Testis (tissue), 3 donors: ENCODE results near the gene NRXN3. TPM values are rescaled to one million over a fixed set of nuclear protein-coding genes. Genes with fewer than 3 reads are reported as not detected.

Source experiments
- DNase-seq: peaks from one replicate; pipeline ENCODE4 v3.0.0-alpha.2; 2019
- H3K27ac ChIP-seq, 2 donors: fragments of 200-600 bp; sonication (generic); one replicate each; pipeline ENCODE4 v1.5.1; 2019
- H3K27me3 ChIP-seq: fragments of 200-600 bp; sonication (generic); one replicate; pipeline ENCODE4 v1.5.1; 2019
- H3K36me3 ChIP-seq: fragments of 200-600 bp; sonication (generic); one replicate; pipeline ENCODE4 v1.5.1; 2017; ENCODE audit warnings: low read depth; ENCODE audit errors: missing control alignments
- H3K4me1 ChIP-seq: fragments of 200-600 bp; sonication (generic); one replicate; pipeline ENCODE4 v1.5.1; 2019
- H3K4me3 ChIP-seq, 2 donors: fragments of 200-600 bp; sonication (generic); one replicate each; pipeline ENCODE4 v1.5.1; 2017 to 2019
- H3K9me3 ChIP-seq: fragments of 200-600 bp; sonication (generic); one replicate; pipeline ENCODE4 v1.5.1; 2017
- CTCF ChIP-seq, 3 experiments: fragments of 450-650 bp in 2 of 3; fragments of 200-600 bp in 1 of 3; sonication (generic) in 1 of 3; IDR thresholded peaks; one replicate each; pipeline ENCODE4 v1.5.1; 2016 to 2019; ENCODE audit warnings: antibody characterized with exemption in 3 of 3, mild to moderate bottlenecking in 2 of 3, moderate library complexity in 1 of 3
- POLR2A ChIP-seq: fragments of 450-650 bp; IDR thresholded peaks from one replicate; pipeline ENCODE4 v1.6.1; 2017; ENCODE audit warnings: antibody characterized with exemption, mild to moderate bottlenecking, moderate library complexity
- WGBS, 2 donors: methylation state at CpG; one replicate each; pipeline ENCODE4 v1.1.5; 2018; 5-methylcytosine and 5-hydroxymethylcytosine counted together
- intact Hi-C: fragments of 100-400 bp; cut with DNase I; formaldehyde crosslinking; loops from one replicate; pipeline ENCODE4 v1.15.1; 2023; ENCODE audit warnings: low total_unique reads
- polyA plus RNA-seq: library from polyadenylated mRNA; stranded (reverse); fragments of 350-450 nt; fragmentation: Illumina TruSeq; extraction: RNeasy Lipid Tissue Mini Kit (QIAGEN cat#74804); gene quantifications from one replicate; pipeline ENCODE4 v1.2.3, GENCODE V29; 2014; ENCODE audit warnings: low read depth, low replicate concordance; ENCODE audit not compliant: insufficient read depth
- total RNA-seq, 2 donors: library from RNA; depleted of rRNA; stranded (reverse); fragments of >200 nt; gene quantifications; one replicate each; pipeline ENCODE4 v1.2.3, GENCODE V29; 2016

The NRXN3 gene
- total and polyA plus RNA-seq, 3 donors from 2014 or later = 3.5 to 8.0 (median 3.9) TPM

- H3K27me3 ChIP-seq = no peaks in the 10 kb centered on the region
- H3K4me3 ChIP-seq = no peak overlapping the region
- no peak overlapping the region for H3K27ac ChIP-seq
- H3K4me1 ChIP-seq = no peaks in the 10 kb centered on the region
- WGBS, 2 donors = 92% methylated on average over 3 of the region's 3 CpGs
- no peak for DNase-seq
- no peaks in the 10 kb centered on the region for H3K36me3 ChIP-seq
- no peaks in the 10 kb centered on the region for H3K9me3 ChIP-seq
- intact Hi-C loops = no loop called here
- TF ChIP-seq CTCF (IDR thresholded peaks at IDR 0.05) = no peak
These were observed 18.7 kb downstream of the NRXN3 start for GRCh38 chr14:78188882-78189281.

GRCh38 chr14:78195431-78195830 is 25.3 kb downstream of the NRXN3 start:
- no peaks in the 10 kb centered on the region for H3K9me3 ChIP-seq
- H3K27me3 ChIP-seq = no peaks in the 10 kb centered on the region
- no peaks in the 10 kb centered on the region for H3K4me1 ChIP-seq
- H3K4me3 ChIP-seq = no peak overlapping the region
- intact Hi-C loops = no loop called here
- 93 to 94% methylated on average over 6 of the region's 6 CpGs for WGBS, 2 donors
- H3K27ac ChIP-seq = no peak overlapping the region
- no peak for TF ChIP-seq CTCF (IDR thresholded peaks at IDR 0.05)
- no peak for TF ChIP-seq POLR2A
- H3K36me3 ChIP-seq = no peaks in the 10 kb centered on the region
- no peak for DNase-seq

DNA sequence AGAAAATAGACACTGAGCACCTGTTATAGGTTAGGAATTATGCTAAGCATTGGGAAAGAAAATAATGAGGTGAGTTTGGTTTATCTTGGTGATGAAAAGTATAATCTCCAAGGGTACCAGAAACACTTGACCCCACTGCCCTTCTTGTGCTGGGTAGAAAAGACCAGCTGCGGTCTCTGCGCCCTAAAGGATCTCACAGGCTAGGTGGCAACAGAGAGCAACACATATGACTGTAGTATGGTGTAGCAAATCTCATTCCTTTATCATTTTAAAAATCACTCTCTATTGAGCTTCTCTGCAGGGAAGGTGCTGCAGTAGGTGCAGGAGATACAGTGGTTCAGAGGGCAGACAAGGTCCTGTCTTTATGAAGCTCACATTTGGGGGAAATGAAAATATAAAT is 26.1 kb downstream of the NRXN3 start:
- DNase-seq = no peak
- Histone ChIP-seq H3K4me1 (no peaks in the 10 kb centered on the region), H3K36me3 (no peaks in the 10 kb centered on the region), H3K9me3 (no peaks in the 10 kb centered on the region), H3K27ac (no peak overlapping the region), H3K27me3 (no peaks in the 10 kb centered on the region), H3K4me3 (no peak overlapping the region)
- intact Hi-C loops = no loop called here
- 94 to 95% methylated on average over 2 of the region's 2 CpGs for WGBS, 2 donors
- no peak for TF ChIP-seq POLR2A
- no peak for TF ChIP-seq CTCF (IDR thresholded peaks at IDR 0.05)

GRCh38 chr14:78197051-78197450 is 26.9 kb downstream of the NRXN3 start:
- Histone ChIP-seq H3K36me3 (no peaks in the 10 kb centered on the region), H3K27me3 (no peaks in the 10 kb centered on the region), H3K27ac (no peak overlapping the region), H3K4me3 (no peak overlapping the region), H3K4me1 (no peaks in the 10 kb centered on the region), H3K9me3 (no peaks in the 10 kb centered on the region)
- intact Hi-C loops = no loop called here
- TF ChIP-seq POLR2A (no peak), CTCF (IDR thresholded peaks at IDR 0.05) (no peak)
- WGBS, 2 donors = 67 to 75% methylated on average over 8 of the region's 8 CpGs
- DNase-seq = no peak

DNA sequence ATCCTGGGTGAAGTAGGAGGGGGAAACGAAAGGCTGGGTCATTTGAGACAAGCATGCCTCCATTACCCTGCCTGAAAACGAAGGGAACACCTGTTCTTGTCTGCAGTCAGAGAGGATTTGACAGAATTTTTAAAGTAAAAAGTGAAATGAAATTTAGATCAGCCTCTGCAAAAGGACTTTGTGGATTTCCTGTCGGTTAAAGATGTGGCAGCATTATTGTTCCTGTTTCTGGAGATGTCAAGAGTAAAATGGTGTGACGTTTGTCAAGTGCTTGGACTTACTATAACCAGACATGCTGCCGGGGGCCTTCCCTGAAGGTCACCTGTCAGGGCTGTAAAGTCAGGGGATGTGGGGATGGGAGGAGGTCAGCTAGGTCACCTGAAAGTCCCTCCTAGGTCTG is 32.0 kb downstream of the NRXN3 start:
- Histone ChIP-seq H3K27ac (no peak overlapping the region), H3K4me3 (no peak overlapping the region), H3K36me3 (no peaks in the 10 kb centered on the region), H3K9me3 (no peaks in the 10 kb centered on the region), H3K27me3 (no peaks in the 10 kb centered on the region), H3K4me1 (no peaks in the 10 kb centered on the region)
- DNase-seq = no peak
- WGBS, 2 donors = 86 to 89% methylated on average over 5 of the region's 5 CpGs
- intact Hi-C loops = no loop called here
- TF ChIP-seq POLR2A = no peak
